ENCODE results near the gene TLDC2.
"Not testable (repeated sequence)": the region's sequence is repeated elsewhere in the genome, so short reads cannot be mapped to it uniquely, and the experiment has no call there.

TLDC2 gene

DNA sequence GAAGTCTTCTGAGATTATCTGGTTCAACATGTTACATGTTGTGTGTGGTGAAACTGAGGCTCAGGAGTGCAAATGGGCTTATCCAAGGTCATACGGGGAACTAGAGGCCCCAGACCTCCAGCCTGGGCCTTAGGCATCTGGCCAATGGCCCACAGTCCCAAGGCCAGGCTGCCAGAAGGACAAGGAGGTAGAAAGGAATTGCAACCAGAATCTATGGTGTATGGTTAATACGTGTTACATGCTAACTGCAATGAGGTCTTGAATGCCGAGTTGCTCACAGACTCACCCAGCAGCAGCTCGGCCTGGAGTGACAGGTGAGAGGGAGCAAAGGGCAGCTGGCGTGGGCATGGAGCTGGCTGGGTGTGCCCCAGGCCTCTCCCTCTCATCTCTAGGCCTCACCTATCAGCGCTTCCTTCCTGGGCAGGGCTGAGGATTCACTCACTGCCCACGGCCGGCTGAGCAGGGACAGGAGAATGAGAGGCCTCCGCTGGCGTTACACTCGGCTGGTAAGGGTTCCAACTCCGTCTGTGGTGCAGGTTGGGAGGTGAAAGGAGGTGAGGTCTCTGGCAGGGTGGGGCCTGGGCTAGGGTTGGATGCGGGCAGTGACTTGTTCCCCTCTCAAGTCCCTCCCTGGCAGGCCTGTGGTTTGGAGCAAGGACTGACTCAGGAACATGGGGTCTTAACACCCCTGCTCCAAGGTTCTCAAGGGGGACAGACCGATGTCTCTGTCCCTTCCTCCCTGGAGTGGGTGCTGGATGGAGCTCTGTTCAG is at the start of gene TLDC2:
TLDC2 (plus strand) TSS at position 437 of the 771 bp plus-strand sequence; CDS start at position 474, 37 bp downstream.
- DNase-seq (ENCODE audit: low read depth in 1 of 2, low spot score in 1 of 2), result no peak

DNA sequence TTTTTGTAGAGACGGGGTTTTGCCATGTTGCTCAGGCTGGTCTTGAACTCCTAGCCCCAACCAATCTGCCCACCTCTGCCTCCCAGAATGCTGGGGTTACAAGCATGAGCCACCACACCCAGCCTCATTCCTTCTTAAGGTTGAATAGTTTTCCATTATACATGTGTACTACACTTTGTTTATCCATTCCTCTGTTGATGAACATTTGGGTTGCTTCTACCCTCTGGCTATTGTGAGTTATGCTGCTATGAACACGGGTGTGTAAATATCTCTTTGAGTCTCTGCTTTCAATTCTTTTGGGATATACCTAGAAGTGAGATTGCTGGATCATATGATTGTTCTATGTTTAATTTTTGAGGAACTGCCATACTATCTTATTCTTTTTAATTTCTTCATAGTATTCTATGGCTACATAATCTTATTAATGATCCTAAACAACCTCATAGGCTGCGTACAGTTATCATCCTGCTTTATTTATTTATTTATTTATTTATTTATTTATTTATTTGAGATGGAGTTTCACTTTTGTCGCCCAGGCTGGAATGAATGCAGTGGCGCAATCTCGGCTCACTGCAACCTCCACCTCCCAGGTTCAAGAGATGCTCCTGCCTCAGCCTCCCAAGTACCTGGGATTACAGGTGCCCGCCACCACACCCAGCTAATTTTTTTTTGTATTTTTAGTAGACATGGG is 49.2 kb upstream of the TLDC2 start:
- no peak for DNase-seq (ENCODE audit: low read depth in 1 of 2, low spot score in 1 of 2)

DNA sequence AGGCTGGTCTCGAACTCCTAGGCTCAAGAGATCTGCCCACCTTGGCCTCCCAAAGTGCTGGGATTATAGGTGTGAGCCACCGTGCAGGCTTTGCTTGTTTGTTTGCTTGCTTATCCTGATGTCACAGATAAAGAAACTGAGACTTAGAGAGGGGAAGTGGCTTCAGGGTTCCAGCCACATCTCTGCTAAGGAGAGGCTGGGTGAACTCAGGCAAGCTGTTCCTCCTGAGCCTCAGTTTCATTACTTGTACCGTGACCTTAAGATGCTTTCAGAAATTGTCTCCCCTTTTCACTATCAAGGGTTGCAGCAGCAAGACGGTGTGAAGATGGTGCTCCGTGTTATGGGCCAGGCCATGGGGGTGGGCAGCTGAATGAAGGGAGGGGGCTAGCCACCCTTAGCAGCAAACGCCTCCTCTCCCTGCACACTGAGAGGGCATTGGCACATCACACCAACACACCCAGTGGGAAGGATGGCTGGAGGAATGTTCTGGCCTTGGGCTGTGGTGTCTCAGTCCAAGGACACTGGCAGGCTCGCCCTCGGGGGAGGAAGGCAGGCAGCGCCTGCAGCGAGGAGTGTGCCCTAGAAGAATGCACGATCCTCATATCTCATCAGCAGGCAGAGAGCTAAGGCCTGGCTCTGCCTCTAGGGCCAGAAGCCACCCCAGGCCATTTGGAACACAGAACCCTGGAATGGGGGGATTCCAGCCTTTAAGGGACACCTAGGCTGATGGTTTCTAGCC is 48.2 kb upstream of the TLDC2 start:
- no peak for DNase-seq (ENCODE audit: low read depth in 1 of 2, low spot score in 1 of 2)

DNA sequence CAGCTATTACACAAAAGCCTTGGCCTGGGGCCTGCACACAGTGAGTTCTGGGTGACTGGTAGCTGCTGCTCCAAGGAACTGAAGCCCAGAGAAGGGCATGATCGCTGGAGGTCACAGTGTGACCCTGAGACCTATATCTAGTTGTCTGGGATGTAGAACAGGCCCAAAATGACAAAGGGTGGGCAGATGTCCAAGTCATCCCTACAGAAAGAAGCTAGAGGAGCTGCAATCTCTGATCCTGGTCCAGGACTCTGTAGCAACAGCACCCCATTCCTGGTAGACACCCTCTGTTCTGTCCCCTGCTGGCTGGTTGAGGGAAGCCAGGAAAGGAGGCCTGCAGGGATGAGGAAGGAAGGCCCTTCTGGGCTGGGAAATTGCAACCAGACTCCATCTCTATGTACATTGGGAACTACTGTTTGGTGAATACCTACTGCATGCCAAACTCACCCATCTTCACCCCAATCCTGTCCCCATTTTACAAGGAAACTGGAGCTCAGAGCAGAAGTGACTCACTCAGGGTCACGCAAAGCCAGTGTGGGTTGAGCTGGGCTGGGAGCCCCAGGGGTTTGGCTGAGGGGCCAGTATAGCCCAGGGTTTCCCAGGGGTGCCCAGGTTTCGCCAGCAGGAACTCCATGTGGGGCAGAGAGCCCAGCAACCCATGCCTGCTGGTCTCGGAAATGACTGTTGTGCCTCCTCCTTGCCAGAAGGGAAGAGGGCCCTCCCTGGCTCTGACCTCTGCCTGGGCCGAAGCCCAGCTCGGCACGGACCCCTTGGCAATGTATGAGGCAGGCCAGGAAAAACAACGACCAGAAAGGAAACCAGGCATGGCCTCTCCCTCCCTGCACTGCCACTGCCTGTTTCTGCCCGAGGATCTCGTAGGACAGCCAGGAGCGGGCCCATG is 44.9 kb upstream of the TLDC2 start:
- DNase-seq (ENCODE audit: low read depth in 1 of 2, low spot score in 1 of 2), result no peak

DNA sequence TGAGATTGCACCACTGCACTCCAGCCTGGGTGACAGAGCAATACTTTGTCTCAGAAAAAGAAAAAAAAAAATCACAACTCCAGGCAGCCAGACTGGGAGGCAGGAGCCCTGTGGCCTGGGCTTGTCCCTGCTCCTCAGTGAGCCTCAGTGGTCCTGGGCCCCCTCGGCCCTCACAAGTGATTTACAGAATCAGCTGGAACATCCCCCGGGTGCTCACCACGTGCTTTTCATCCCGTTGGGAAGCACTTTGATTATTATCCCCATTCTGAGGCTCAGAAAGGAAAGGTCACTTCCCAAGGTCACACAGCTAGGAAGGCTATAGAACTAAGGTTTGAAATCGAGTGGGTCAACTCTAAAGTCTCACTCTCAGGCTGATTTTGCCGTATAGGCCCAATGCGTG is 43.1 kb upstream of the TLDC2 start:
- no peak for DNase-seq (ENCODE audit: low read depth in 1 of 2, low spot score in 1 of 2)

DNA sequence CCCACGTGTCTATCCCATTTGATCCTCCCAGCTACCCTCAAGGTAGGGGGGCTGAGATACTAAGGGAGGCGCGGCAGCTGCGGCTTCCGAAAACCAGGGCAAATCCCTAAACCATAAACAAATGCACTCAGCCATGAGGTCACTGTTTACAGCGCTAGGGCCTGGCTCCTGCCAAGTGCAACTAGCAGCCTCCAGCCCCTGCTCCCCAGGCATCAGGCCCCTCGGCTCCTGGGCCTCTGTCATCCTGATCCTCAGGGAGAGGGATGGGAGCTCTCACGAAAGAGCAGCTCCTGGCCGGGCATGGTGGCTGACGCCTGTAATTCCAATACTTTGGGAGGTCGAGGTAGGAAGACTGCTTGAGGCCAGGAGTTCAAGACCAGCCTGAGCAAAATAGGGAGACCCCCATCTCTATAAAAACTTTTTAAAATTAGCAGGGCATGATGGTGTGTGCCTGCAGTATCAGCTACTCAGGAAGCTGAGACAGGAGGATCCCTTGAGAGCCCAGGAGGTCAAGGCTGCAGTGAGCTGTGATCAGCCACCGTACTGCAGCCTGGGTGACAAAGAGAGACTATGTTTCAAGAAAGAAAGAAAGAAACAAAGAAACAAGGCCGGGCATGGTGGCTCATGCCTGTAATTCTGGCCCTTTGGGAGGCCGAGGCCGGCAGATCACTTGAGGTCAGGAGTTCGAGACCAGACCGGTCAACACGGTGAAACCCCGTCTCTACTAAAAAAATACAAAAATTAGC is 42.5 kb upstream of the TLDC2 start:
- DNase-seq (ENCODE audit: low read depth in 1 of 2, low spot score in 1 of 2), result no peak

DNA sequence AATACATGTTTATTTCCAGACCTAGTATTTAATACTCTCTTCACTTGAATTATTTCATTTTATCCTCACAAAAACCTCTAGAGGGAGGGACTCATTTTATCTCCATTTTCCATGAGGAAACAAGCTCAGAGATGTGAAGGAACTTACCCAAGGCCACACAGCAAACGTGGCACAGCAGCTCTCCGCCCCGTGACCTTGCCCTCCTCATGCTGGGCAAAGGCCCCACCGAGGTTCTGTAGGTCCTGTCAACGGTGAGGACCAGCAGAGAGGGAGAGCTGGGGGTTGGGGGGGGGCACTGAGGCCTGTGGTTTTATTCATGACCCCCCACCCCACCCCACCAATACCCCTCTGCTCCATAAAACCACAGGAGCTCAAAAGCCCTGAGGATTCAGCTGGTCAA is 40.9 kb upstream of the TLDC2 start:
- DNase-seq (ENCODE audit: low read depth in 1 of 2, low spot score in 1 of 2), result no peak

DNA sequence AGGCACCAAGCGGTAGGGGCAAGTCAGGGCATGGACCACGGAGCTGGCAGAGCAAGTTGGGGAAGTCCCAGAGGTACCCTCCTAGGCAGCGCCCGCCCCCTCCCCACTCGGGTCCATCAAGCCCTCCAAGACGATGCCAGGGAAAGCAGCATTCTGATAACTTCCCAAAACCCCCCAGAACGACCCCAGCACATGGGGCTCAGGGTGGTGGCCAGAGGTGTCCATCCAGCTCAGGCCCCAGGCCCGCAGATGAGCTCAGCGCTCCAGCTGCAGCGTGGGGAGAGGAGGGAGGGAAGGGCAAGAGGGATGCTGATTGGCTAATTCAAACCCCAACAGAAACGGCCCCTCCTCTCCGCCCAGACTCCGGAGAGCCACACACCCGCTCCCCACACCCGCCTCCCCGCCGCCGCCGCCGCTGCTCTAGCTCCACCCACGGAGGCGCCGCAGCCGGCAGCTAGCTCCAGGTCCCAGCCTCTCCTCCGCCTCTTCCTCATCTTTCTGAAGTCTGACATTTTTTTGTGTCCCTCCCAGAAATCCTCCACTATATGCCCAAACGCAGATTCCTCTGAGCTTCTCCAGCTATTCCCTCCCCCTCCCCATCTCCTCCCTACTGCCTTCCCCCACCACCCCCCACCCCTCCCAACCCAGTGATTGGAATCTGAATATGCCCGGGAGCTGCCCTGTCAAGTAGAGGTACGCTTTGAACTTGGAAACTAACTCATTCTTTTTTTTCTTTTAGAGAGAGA is 40.3 kb upstream of the TLDC2 start:
- peak; percentile 63 to 70 for DNase-seq (ENCODE audit: low read depth in 1 of 2, low spot score in 1 of 2)

DNA sequence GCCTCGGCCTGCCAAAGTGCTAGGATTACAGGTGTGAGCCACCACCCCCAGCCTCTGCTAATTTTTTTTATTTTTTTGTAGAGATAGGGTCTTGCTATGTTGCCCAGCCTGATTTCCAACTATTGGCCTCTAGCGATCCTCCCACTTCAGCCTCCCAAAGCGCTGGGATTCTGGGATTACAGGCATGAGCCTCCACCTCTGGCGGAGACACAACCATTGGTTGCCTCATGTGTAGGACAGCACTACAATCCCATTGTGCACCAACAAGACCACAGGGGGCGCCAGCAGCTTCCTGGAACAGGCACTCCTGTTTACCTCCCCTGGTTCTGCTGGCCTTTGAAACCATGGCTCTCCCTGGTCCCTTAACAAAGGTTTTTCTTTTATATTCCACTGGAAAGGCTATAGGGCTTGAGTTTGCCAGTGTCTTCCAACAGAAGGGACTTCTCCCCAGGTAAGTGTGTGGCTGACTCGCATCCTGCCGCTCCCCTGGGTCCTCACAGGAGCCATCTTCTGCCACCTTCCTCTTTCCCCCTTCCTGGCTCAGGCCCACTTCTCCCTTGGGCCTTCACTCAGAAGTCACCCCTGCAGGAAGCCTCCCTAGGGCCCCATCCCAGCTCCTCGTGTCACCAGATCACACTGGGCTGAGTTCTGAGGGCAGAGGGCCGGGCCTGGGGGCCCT is 39.2 kb upstream of the TLDC2 start:
- DNase-seq (ENCODE audit: low read depth in 1 of 2, low spot score in 1 of 2), result no peak

DNA sequence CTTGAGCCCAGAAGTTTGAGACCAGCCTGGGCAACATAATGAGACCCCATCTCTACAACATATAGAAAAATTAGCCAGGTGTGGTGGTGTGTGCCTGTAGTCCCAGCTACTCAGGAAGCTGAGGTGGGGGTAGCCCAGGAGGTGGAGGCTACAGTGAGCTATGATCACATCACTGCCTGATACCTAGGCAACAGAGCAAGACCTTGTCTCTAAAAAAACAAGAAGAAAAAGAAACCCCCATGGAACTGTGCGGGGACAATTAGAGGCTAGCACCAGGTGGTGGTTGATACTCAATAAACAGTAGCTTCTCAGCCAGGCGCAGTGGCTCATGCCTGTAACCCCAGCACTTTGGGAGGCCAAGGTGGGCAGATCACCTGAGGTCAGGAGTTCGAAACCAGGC is 37.6 kb upstream of the TLDC2 start:
- DNase-seq (ENCODE audit: low read depth in 1 of 2, low spot score in 1 of 2), result not testable (repeated sequence)

DNA sequence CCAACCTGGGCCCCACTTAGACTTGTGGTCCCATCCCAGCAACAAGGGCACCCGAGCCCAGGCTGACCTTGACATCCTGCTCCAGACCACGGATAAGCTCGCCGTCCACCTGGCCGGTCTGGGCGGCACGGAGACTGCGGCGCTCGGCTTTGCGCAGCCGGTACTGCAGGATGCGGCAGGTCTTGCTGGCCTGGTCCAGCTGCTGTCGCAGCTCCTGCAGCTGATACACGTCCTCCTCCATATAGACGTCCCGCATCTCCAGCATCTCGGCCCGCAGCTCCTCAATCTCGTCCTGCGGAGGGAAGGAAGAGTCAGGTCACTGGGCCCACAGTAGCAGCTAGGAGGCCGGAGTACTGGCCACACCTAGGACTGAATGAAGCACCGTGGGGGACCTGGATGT is 36.8 kb upstream of the TLDC2 start:
- no peak for DNase-seq (ENCODE audit: low read depth in 1 of 2, low spot score in 1 of 2)

DNA sequence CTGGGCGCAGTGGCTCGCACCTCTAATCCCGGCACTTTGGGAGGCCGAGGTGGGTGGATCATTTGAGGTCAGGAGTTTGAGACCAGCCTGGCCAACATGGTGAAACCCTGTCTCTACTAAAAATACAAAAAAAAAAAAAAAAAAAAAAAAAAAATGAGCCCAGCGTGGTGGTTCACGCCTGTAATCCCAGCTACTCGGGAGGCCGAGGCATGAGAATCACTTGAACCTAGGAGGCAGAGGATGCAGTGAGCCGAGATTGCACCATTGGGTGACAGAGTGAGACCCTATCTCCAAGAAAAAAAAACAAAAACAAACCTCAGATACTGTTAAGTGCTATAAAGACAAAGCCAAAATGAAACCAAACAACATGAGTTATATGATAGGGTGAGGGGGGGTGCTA is 34.9 kb upstream of the TLDC2 start:
- not testable (repeated sequence) for DNase-seq (ENCODE audit: low read depth in 1 of 2, low spot score in 1 of 2)

DNA sequence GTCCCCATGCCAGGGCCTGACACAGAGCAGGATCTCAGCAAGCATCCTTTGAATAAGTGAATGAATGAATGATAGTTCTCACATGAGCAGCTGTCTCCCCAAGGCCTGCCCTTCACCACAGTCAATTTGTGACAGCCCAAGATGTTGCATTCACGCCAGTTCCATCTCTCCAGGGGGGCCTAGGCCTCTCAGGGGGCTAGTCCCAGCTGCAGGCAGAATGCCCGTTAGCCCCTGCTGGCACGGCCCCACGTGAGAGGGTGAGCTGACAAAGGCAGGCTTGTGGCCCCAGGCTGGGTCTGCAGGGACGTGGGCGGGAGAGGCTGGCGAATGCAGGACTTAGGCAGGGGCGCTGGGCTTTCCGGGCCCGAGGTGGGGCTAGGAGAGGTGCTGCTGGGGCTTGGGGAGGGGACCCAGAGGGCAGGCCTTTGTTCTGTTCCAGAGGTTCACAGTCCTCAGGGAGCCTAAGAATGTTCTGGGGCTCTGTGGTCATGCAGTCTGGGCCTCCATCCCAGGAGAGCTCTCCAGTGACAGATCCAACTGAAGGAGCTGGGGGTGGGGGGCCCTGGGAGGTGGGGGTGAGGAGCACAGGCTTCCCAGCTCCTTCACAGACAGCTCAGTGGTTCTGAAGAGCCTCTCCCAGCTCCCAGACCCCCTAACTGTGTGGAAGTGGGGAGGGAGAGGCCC is 30.5 kb upstream of the TLDC2 start:
- no peak for DNase-seq (ENCODE audit: low read depth in 1 of 2, low spot score in 1 of 2)

DNA sequence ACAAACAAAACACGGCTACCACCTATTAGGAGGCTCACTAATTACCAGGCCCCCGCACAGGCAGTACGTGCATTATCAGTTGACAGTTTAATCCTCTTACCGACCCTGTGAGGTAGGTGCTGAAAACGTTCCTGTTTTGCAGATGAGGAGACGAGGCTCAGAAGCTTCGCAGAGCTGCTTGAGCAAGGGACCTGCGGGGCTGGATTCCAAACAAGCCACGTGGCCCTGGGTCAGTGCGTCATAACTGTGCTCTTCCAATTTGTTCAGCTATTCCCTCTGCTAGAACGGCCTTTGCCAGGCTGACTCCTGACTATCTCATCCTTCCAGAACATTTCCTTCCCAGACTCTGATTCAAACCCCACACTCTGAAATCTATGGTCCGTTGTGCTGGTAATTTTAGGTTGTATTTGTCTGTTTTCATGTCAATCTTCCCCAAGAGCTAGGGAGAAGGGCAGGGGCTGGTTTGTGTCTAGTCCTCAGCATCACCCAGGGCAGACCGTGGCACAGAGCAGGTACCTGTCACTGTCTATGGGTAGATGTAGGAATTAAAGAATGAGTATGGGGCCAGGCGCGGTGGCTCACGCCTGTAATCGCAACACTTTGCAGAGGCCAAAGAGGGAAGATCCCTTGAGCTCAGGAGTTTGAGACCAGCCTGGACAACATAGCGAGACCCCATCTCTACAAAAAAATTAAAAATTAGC is 28.8 kb upstream of the TLDC2 start:
- DNase-seq (ENCODE audit: low read depth in 1 of 2, low spot score in 1 of 2), result no peak

DNA sequence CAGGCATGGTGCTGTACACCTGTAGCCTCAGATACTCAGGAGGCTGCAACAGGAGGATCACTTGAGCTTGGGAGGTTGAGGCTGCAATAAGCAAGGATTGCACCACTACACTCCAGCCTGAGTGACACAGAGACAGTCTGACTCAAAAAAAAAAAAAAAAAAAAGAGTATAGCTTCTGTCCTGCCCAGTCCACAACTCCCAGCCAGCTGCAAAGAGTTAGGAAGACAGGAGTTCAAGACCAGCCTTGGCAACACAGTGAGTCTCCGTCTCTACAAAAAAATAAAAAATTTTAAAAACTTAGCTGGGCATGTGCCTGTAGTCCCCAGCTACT is 28.3 kb upstream of the TLDC2 start:
- no peak for DNase-seq (ENCODE audit: low read depth in 1 of 2, low spot score in 1 of 2)

DNA sequence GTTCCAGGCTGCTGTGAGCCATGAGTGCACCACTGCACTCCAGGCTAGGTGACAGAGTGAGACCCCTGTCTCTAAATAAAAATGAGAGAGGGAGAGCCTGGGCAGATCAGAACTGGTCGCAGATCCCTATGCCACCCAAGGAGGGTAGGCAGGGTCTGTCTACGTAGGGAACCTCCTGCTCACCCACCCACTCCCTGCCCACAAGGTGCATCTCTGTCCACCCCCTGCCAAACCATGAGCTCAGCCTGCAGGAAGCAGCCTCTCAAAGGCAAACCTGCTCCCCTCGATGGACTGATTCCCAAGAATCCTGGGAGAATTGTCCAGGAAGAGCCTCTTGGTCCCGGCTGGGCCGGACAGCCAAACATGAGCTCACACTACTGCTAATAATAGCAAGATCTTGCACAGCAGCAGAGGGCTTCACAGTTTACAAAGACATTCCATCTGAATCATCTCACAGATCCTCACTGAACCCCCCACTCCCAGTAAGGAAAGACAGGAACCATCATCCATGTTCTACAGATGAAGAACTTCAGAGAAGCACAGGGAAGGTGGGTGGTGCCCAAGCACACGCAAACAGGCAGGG is 27.8 kb upstream of the TLDC2 start:
- DNase-seq (ENCODE audit: low read depth in 1 of 2, low spot score in 1 of 2), result no peak

DNA sequence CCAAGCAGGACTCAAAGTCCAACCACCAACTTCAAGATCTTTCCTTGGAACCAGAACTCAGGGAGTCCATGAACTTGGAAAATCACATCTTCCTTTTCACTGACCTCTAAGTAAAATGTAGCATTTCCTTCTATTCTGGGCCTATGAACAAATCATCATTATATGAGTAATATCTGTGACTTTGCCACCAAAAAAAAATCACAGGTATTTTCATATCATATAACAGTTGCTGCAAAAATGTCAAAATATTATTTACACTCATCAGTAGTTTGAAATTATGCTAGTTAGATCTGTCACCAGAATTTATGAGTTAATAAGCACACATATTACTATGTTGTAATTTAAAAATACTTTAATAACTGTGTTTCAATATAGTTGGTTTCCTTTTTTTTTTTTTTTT is 27.3 kb upstream of the TLDC2 start:
- DNase-seq (ENCODE audit: low read depth in 1 of 2, low spot score in 1 of 2), result no peak

All from activated T-helper 1 cell treated with anti-CD3 and anti-CD28 coated beads, Interleukin-2, amount 50 U/mL, for 16 hours (primary cell).